Measurements from ENCODE around the gene C20orf204.

Gene C20orf204

GRCh38 chr20:64072498-64073063, 36.6 kb downstream of the C20orf204 start:
- no peak for DNase-seq

GRCh38 chr20:64073476-64074183, 37.6 kb downstream of the C20orf204 start:
- DNase-seq: no peak

GRCh38 chr20:64074184-64074789, 38.3 kb downstream of the C20orf204 start:
- no peak for DNase-seq

GRCh38 chr20:64074963-64075362, 39.0 kb downstream of the C20orf204 start:
- DNase-seq: no peak

GRCh38 chr20:64075556-64075955, 39.6 kb downstream of the C20orf204 start:
- DNase-seq: no peak

GRCh38 chr20:64076061-64076997, 40.3 kb downstream of the C20orf204 start:
- DNase-seq: no peak

GRCh38 chr20:64077094-64077493, 41.1 kb downstream of the C20orf204 start:
- no peak for DNase-seq

GRCh38 chr20:64077541-64077875, 41.5 kb downstream of the C20orf204 start:
- DNase-seq: no peak

GRCh38 chr20:64077876-64078551, 42.0 kb downstream of the C20orf204 start:
- no peak for DNase-seq

GRCh38 chr20:64078934-64079272, 42.9 kb downstream of the C20orf204 start:
- no peak for DNase-seq

- peak; percentile 10 for DNase-seq
Measured at GRCh38 chr20:64079273-64080012, 43.5 kb downstream of the C20orf204 start, which contains the start of gene RGS19. TSS of gene RGS19 (minus strand) at chr20:64079518. CDS start at chr20:64076886, 2,632 bp downstream.

GRCh38 chr20:64080013-64080812, 44.2 kb downstream of the C20orf204 start, which contains the start of gene OPRL1:
TSS of gene OPRL1 (plus strand) at chr20:64080082. CDS start at chr20:64092721, 12,639 bp downstream.
- DNase-seq: no peak

GRCh38 chr20:64080813-64081623, 45.0 kb downstream of the C20orf204 start:
- DNase-seq: no peak

GRCh38 chr20:64081624-64081964, 45.6 kb downstream of the C20orf204 start:
- DNase-seq: no peak

- no peak for DNase-seq
Measured at GRCh38 chr20:64082126-64082731, 46.2 kb downstream of the C20orf204 start.

GRCh38 chr20:64082820-64083377, 46.9 kb downstream of the C20orf204 start:
- no peak for DNase-seq

- peak; percentile 37 for DNase-seq
Measured at GRCh38 chr20:64083378-64083803, 47.4 kb downstream of the C20orf204 start.

GRCh38 chr20:64083804-64084684, 48.1 kb downstream of the C20orf204 start, which contains the start of gene LKAAEAR1:
TSS of gene LKAAEAR1 (minus strand) at chr20:64084398. CDS start at chr20:64084219, 179 bp downstream.
- DNase-seq: no peak
